Keratinocyte (primary cell): ENCODE results near the gene BCAS3. TPM values are rescaled to one million over a fixed set of nuclear protein-coding genes. Genes with fewer than 3 reads are reported as not detected.

Experiments
- DNase-seq: peaks from one replicate; pipeline ENCODE4 v3.0.0-alpha.2; 2011; ENCODE audit warnings: low read depth, missing footprints, low spot score
- FAIRE-seq: peaks from 2 replicates; lab custom pipeline; 2011; peaks lifted over from hg19 to GRCh38; lab: Jason Lieb, UNC
- H2AFZ ChIP-seq: 2 replicates; pipeline ENCODE4 v1.6.0; 2012; ENCODE audit warnings: low read length, control low read depth, inconsistent platforms; ENCODE audit not compliant: control insufficient read depth
- H3K27ac ChIP-seq: 2 replicates; pipeline ENCODE4 v1.5.1; 2011; ENCODE audit warnings: low read length; ENCODE audit not compliant: control insufficient read depth, insufficient read depth
- H3K27me3 ChIP-seq: 3 replicates; pipeline ENCODE4 v1.6.0; 2011; ENCODE audit warnings: low read length; ENCODE audit not compliant: control insufficient read depth, insufficient read depth; ENCODE audit errors: extremely low read depth
- H3K36me3 ChIP-seq, 2 experiments: 2 replicates in 1 of 2; 3 replicates in 1 of 2; pipeline ENCODE4 v1.5.1; 2011; ENCODE audit warnings: low read length in 2 of 2, mild to moderate bottlenecking in 1 of 2; ENCODE audit not compliant: control insufficient read depth in 2 of 2, insufficient read depth in 2 of 2; ENCODE audit errors: extremely low read depth in 1 of 2
- H3K4me1 ChIP-seq: 3 replicates; pipeline ENCODE4 v1.5.1; 2011; ENCODE audit warnings: low read length; ENCODE audit not compliant: control insufficient read depth, insufficient read depth; ENCODE audit errors: extremely low read depth
- H3K4me2 ChIP-seq: 3 replicates; pipeline ENCODE4 v1.6.0; 2011; ENCODE audit warnings: low read depth, low read length; ENCODE audit not compliant: control insufficient read depth, insufficient read depth; ENCODE audit errors: extremely low read depth
- H3K4me3 ChIP-seq, 3 experiments: fragments of 200-600 bp in 1 of 3; sonication (generic) in 1 of 3; 2 replicates in 2 of 3; 3 replicates in 1 of 3; pipeline ENCODE4 v1.5.1; 2011 to 2016; ENCODE audit warnings: low read length in 3 of 3, mild to moderate bottlenecking in 3 of 3, control low read depth in 2 of 3, inconsistent platforms in 1 of 3, low read depth in 1 of 3, mixed read lengths in 1 of 3, mixed run types in 1 of 3, moderate library complexity in 1 of 3; ENCODE audit not compliant: control insufficient read depth in 2 of 3, insufficient read depth in 2 of 3; ENCODE audit errors: extremely low read depth in 1 of 3
- H3K79me2 ChIP-seq: 2 replicates; pipeline ENCODE4 v1.6.0; 2012; ENCODE audit warnings: low read length; ENCODE audit not compliant: control insufficient read depth, insufficient read depth
- H3K9ac ChIP-seq: 3 replicates; pipeline ENCODE4 v1.6.0; 2011; ENCODE audit warnings: low read length; ENCODE audit not compliant: control insufficient read depth, insufficient read depth; ENCODE audit errors: extremely low read depth
- H3K9me1 ChIP-seq: 3 replicates; pipeline ENCODE4 v1.6.0; 2011; ENCODE audit warnings: low read length; ENCODE audit not compliant: control insufficient read depth, insufficient read depth; ENCODE audit errors: extremely low read depth
- H3K9me3 ChIP-seq: 2 replicates; pipeline ENCODE4 v1.5.1; 2012; ENCODE audit warnings: low read depth, low read length; ENCODE audit not compliant: control insufficient read depth
- H4K20me1 ChIP-seq: 3 replicates; pipeline ENCODE4 v1.6.0; 2011; ENCODE audit warnings: low read length; ENCODE audit not compliant: control insufficient read depth, insufficient read depth; ENCODE audit errors: extremely low read depth
- EZH2 ChIP-seq: IDR thresholded peaks from one replicate; pipeline ENCODE4 v1.6.1; 2012; ENCODE audit warnings: inconsistent platforms, mild to moderate bottlenecking, low read length, moderate library complexity
- dilution Hi-C: fragments of 300-500 bp; cut with MboI; formaldehyde crosslinking; loops from one replicate; pipeline ENCODE4 v1.7.0; 2020; ENCODE audit warnings: low sequenced_read_pairs; ENCODE audit not compliant: extremely low pct_ligation_motif_present
- polyA plus RNA-seq, 5 experiments: library from polyadenylated mRNA; depleted of rRNA in 3 of 5; stranded (reverse) in 3 of 5; stranded (forward) in 1 of 5; unstranded in 1 of 5; fragments of >200 nt; gene quantifications; 1 replicate in 1 of 5; 2 replicates in 3 of 5; 3 replicates in 1 of 5; pipeline versions ENCODE4 v1.2.1 to v1.2.3, GENCODE V29; 2011 to 2012; ENCODE audit warnings: missing spikeins in 2 of 5, low read depth in 1 of 5, low replicate concordance in 1 of 5
- TF ChIP-seq, protein P1 (sequence below), 3 experiments: IDR thresholded peaks in 1 of 3; conservative IDR thresholded peaks in 1 of 3; optimal IDR thresholded peaks in 1 of 3; 2 replicates in 2 of 3; 3 replicates in 1 of 3; pipeline versions ENCODE3 to v1.5.1; 2011; ENCODE audit warnings: low read length in 3 of 3, mild to moderate bottlenecking in 3 of 3, moderate library complexity in 2 of 3, control low read depth in 1 of 3, inconsistent platforms in 1 of 3; ENCODE audit not compliant: insufficient read depth in 2 of 3; ENCODE audit errors: extremely low read depth in 1 of 3

The BCAS3 gene
- polyA plus RNA-seq, 1 donor (not counting 4 experiments of a cell fraction or from before 2014, with no cell fraction given) = 11.8 TPM

- Histone ChIP-seq H4K20me1 (no peaks in the 10 kb centered on the region), H3K36me3 (no peaks in the 10 kb centered on the region), H3K9me3 (no peaks in the 10 kb centered on the region), H3K4me1 (no peaks in the 10 kb centered on the region), H3K27me3 (no peaks in the 10 kb centered on the region), H3K27ac (no peak overlapping the region), H3K79me2 (no peaks in the 10 kb centered on the region), H3K9me1 (no peaks in the 10 kb centered on the region), H3K4me3 (no peak overlapping the region), H3K4me2 (no peak overlapping the region), H3K9ac (no peak overlapping the region), H2AFZ (no peak overlapping the region)
- no peak for FAIRE-seq
- TF ChIP-seq, protein P1, sequence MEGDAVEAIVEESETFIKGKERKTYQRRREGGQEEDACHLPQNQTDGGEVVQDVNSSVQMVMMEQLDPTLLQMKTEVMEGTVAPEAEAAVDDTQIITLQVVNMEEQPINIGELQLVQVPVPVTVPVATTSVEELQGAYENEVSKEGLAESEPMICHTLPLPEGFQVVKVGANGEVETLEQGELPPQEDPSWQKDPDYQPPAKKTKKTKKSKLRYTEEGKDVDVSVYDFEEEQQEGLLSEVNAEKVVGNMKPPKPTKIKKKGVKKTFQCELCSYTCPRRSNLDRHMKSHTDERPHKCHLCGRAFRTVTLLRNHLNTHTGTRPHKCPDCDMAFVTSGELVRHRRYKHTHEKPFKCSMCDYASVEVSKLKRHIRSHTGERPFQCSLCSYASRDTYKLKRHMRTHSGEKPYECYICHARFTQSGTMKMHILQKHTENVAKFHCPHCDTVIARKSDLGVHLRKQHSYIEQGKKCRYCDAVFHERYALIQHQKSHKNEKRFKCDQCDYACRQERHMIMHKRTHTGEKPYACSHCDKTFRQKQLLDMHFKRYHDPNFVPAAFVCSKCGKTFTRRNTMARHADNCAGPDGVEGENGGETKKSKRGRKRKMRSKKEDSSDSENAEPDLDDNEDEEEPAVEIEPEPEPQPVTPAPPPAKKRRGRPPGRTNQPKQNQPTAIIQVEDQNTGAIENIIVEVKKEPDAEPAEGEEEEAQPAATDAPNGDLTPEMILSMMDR (optimal IDR thresholded peaks at IDR 0.05 in 1 of 3, IDR thresholded peaks at IDR 0.05 in 1 of 3, conservative IDR thresholded peaks at IDR 0.05 in 1 of 3; ENCODE audit: extremely low read depth in 1 of 3, insufficient read depth in 2 of 3, low read length in 3 of 3) = no peak
- TF ChIP-seq EZH2 = no peak
- dilution Hi-C loops = no loop called here
- no peak for DNase-seq
These were observed 125.4 kb downstream of the BCAS3 start for GRCh38 chr17:60803059-60803458.

DNA sequence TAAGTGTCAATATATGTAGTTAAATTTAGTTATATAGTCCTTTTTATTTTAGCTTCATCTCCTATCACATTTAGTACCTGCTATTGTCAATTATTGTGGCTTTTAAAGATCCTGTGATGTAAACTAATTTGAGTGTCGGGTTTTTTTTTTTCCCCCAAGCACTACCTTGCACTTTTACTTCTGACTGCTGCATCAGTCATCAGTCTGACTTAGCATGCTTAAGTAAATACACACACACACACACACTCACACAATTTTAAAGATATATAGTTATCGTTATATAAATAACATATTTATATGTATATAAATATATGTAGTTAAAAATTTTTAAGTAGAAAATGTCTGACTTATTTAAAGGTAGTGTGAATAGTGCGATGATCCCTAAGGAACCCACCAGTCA, 127.2 kb downstream of the BCAS3 start:
- FAIRE-seq (no peak), DNase-seq (no peak)
- no peaks in the 10 kb centered on the region for H3K36me3 ChIP-seq
- no peak overlapping the region for H3K4me3 ChIP-seq
- dilution Hi-C loops = no loop called here
- H3K4me2 ChIP-seq = no peak overlapping the region
- H3K27me3 ChIP-seq = no peaks in the 10 kb centered on the region
- no peaks in the 10 kb centered on the region for H3K9me1 ChIP-seq
- no peaks in the 10 kb centered on the region for H4K20me1 ChIP-seq
- no peaks in the 10 kb centered on the region for H3K4me1 ChIP-seq
- TF ChIP-seq, protein P1 (optimal IDR thresholded peaks at IDR 0.05 in 1 of 3, IDR thresholded peaks at IDR 0.05 in 1 of 3, conservative IDR thresholded peaks at IDR 0.05 in 1 of 3; ENCODE audit: extremely low read depth in 1 of 3, insufficient read depth in 2 of 3, low read length in 3 of 3) = no peak
- no peak for TF ChIP-seq EZH2
- no peak overlapping the region for H3K9ac ChIP-seq
- no peak overlapping the region for H3K27ac ChIP-seq
- no peaks in the 10 kb centered on the region for H3K79me2 ChIP-seq
- H2AFZ ChIP-seq = no peak overlapping the region
- H3K9me3 ChIP-seq = no peaks in the 10 kb centered on the region
